ENCODE measurements around the gene NDUFAF7.
"Not testable (repeated sequence)": the region's sequence is repeated elsewhere in the genome, so short reads cannot be mapped to it uniquely, and the experiment has no call there.

NDUFAF7 gene

DNA sequence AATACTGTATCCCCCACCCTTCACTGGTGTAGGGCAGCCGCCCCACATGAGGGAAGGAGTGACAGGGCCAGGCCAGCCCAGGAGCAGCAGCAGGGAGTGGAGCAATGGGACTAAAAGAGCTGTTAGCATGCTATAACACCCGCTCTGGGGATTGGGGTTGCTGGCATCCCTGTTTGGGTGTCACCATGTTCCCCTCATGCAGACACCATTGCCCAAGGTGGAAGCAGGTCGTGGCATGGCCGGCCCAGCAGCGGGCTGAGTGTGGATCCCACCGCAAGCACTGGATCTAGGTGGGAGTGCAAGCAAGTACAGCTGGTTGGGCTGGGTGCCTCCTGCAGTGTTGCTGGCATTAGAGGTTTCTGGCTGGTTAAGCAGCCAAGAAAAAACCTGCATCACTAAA lies 39.7 kb upstream of the NDUFAF7 start:
- DNase-seq (ENCODE audit: low read depth): no peak
- TF ChIP-seq, protein P1, sequence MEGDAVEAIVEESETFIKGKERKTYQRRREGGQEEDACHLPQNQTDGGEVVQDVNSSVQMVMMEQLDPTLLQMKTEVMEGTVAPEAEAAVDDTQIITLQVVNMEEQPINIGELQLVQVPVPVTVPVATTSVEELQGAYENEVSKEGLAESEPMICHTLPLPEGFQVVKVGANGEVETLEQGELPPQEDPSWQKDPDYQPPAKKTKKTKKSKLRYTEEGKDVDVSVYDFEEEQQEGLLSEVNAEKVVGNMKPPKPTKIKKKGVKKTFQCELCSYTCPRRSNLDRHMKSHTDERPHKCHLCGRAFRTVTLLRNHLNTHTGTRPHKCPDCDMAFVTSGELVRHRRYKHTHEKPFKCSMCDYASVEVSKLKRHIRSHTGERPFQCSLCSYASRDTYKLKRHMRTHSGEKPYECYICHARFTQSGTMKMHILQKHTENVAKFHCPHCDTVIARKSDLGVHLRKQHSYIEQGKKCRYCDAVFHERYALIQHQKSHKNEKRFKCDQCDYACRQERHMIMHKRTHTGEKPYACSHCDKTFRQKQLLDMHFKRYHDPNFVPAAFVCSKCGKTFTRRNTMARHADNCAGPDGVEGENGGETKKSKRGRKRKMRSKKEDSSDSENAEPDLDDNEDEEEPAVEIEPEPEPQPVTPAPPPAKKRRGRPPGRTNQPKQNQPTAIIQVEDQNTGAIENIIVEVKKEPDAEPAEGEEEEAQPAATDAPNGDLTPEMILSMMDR (conservative IDR thresholded peaks at IDR 0.05; ENCODE audit: low read depth, low read length): no peak
- no peak overlapping the region for H3K4me3 ChIP-seq (ENCODE audit: low read depth, low read length)

DNA sequence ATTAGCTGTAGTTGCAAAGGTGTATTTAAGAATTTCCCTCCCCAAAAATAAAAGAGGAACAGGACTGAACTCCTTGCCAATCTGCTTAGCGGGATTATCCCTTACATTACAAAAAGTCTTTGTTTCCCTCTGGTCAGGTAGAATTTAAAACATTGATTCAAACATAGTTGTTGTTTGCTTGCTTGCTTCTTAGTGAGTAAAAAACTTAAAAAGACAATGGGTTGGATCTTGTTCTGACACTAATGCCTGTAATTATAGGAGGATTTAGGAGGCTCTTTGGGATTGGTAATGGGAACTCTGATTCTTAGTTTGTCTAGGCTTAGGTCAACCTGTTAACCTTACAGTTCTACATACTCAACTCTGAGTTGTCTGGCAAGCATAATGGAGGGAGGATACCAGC lies 38.9 kb upstream of the NDUFAF7 start:
- H3K4me3 ChIP-seq (ENCODE audit: low read depth, low read length): no peak overlapping the region
- DNase-seq (ENCODE audit: low read depth): no peak
- TF ChIP-seq, protein P1 (conservative IDR thresholded peaks at IDR 0.05; ENCODE audit: low read depth, low read length): no peak

- not testable (repeated sequence) for DNase-seq (ENCODE audit: low read depth)
- H3K4me3 ChIP-seq (ENCODE audit: low read depth, low read length): peak overlapping the region; percentile 94
Observed at GRCh38 chr2:37195862-37196319, 35.6 kb upstream of the NDUFAF7 start.

DNA sequence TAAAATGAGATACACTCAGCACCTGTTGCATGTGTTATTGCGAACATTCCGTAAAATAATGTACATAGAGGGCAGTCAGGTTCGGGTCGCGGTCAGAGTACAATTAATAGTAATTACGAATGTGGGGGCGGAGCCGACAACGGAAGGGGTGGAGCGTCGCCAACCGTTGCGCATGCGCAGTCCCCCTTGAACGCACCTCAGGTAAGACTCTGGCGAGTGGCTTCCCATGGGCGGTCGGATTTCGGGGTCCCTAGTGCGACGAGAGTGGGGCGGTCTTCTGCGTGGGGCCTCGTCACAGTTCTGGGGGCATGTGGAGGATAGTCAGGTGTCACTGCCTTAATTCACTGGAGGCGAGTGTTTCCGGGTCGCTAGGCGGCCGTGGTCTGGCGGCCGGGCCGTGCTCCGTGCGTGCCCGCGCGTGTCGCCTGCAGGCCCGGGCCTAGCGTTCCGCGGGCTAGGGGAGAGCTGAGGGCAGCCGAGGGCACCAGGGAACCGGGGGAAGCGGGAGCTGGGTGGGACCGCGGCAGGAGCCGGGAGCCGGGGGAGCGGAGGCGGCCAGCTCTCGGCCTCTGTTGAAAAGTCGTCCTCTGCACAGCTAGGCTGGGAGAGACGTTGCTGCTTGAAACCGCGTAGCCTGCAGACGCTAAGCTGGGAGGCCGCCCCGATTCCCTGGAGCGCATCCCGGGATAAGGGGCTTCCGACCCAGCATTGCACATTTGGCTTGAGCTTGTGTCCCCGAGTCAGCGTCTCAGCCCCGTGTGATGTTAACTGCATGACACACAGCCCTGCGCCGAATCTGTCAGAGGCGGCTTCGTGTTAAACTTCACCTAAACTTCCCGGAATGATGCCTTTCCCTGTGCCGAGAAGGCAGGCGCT lies 34.9 kb upstream of the NDUFAF7 start, which contains the start of gene CEBPZOS:
TSS of gene CEBPZOS (plus strand) at position 177 of the 876 bp plus-strand sequence. CDS start 3,209 bp downstream, outside the sequence.
- DNase-seq (ENCODE audit: low read depth): peak; percentile 83

DNA sequence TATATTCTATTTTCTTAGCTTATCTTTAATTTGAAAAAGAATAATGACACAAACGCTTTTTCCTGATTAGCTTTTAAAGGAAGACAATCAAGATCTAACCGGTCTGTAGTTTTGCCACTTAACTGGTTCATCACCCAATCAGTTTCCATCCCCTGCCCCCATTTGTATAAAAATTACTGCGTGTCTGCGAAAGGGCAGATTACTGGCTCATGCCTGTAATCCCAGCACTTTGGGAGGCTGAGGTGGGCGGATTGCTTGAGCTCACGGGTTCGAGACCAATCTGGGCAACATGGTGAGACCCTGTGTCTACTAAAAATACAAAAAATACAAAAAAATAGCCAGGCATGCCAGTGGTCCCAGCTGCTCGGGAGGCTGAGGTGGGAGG lies 32.8 kb upstream of the NDUFAF7 start:
- no peak overlapping the region for H3K4me3 ChIP-seq (ENCODE audit: low read depth, low read length)
- TF ChIP-seq, protein P1 (conservative IDR thresholded peaks at IDR 0.05; ENCODE audit: low read depth, low read length): no peak
- DNase-seq (ENCODE audit: low read depth): no peak

More for the DNA sequence above, 34.9 kb upstream of the NDUFAF7 start, which contains the start of gene CEBPZOS:
- H3K4me3 ChIP-seq (ENCODE audit: low read depth, low read length): peak within 1 kb of the TSS; percentile 94
- TF ChIP-seq, protein P1 (conservative IDR thresholded peaks at IDR 0.05; ENCODE audit: low read depth, low read length): peak; percentile 6

DNA sequence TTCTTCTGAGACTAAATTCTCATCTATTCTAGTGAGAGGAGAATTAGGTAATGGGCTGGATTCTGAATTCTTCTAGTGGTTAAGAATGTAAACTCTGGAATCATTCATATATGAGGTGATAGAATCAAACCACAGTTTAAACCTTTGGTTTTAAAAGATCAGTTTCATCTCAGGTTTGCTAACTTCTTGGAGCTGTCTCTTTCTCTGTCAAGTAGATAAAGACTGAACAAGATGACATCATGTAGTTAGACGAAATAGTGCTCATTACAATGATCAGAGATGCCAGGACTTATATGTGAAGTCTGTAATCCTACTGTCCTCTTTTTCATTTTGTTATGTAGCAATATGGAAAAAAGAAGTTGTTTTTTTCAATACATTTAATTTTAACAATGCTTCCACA lies 30.2 kb upstream of the NDUFAF7 start:
- TF ChIP-seq, protein P1 (conservative IDR thresholded peaks at IDR 0.05; ENCODE audit: low read depth, low read length): no peak
- no peak overlapping the region for H3K4me3 ChIP-seq (ENCODE audit: low read depth, low read length)
- DNase-seq (ENCODE audit: low read depth): peak; percentile 30

GRCh38 chr2:37201766-37202165 lies 29.7 kb upstream of the NDUFAF7 start:
- TF ChIP-seq, protein P1 (conservative IDR thresholded peaks at IDR 0.05; ENCODE audit: low read depth, low read length): no peak
- DNase-seq (ENCODE audit: low read depth): peak; percentile 31
- H3K4me3 ChIP-seq (ENCODE audit: low read depth, low read length): no peak overlapping the region

Measured in choroid plexus epithelial cell (primary cell).